GM18873 (cell line): ENCODE measurements around the gene MYO7A.

Source experiments
- ATAC-seq: cut with Tn5 transposase; IDR thresholded peaks from one replicate; pipeline ENCODE4 v1.9.1; 2021; ENCODE audit warnings: mild to moderate bottlenecking, moderate library complexity, moderate number of reproducible peaks; ENCODE audit not compliant: unreplicated experiment, low FRiP score

Gene MYO7A

DNA sequence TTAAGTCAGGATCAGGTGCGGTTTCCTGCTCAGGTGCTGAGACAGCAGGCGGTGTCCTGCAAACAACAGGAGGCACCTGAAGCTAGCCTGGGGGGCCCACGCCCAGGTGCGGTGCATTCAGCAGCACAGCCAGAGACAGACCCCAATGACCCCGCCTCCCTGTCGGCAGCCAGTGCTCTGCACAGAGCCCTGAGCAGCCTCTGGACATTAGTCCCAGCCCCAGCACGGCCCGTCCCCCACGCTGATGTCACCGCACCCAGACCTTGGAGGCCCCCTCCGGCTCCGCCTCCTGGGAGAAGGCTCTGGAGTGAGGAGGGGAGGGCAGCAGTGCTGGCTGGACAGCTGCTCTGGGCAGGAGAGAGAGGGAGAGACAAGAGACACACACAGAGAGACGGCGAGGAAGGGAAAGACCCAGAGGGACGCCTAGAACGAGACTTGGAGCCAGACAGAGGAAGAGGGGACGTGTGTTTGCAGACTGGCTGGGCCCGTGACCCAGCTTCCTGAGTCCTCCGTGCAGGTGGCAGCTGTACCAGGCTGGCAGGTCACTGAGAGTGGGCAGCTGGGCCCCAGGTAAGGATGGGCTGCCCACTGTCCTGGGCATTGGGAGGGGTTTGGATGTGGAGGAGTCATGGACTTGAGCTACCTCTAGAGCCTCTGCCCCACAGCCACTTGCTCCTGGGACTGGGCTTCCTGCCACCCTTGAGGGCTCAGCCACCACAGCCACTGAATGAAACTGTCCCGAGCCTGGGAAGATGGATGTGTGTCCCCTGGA, at the start of gene MYO7A:
TSS of gene MYO7A (plus strand) at position 327 of the 772 bp plus-strand sequence. CDS start 2,389 bp downstream, outside the sequence.
- ATAC-seq, result no peak

DNA sequence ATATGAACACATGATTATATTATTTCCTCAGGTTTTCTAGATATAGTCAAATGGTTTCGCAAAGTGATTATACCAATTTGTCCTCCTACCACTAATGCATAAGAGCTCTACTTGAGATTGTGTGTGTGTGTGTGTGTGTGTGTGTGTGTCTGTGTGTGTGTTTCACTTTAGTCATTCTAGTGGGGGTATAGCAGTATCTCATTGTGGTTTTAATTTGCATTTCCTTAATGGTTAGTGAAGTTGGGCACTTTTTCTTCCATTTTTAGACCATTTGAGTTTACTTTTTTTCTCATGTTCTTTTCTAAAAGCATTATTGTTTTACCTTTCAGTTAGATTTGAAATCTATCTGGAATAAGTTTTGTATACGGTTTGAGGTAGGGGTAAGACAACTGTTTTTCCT, 48.4 kb upstream of the MYO7A start:
- no peak for ATAC-seq

DNA sequence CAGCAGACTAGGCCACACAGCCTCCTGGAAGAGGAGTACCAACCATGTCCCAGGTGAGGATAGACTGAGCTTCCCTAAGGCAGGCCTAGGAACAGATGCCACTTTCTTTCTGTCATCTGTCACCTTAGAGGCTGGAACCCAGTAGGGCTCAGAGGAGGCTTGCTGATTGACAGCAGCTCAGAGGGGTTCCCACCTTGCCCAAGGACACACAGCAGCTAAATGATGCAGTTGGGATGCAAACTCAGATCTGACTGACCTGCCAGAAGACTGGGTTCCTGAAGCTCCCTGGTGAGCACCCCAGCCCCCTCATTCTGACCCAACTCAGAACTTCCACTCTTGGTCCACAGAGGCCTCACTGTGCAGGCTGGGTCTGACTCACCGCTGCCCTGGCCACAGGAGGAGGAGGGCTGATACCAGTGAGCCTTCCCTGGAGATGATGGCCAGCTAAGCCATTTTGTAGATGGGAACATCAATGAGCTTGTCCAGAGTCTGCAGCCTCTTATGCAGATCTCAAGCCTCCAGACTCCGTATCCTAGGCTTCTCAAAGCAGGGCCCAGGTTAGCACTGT, 47.3 kb upstream of the MYO7A start:
- ATAC-seq, result no peak

DNA sequence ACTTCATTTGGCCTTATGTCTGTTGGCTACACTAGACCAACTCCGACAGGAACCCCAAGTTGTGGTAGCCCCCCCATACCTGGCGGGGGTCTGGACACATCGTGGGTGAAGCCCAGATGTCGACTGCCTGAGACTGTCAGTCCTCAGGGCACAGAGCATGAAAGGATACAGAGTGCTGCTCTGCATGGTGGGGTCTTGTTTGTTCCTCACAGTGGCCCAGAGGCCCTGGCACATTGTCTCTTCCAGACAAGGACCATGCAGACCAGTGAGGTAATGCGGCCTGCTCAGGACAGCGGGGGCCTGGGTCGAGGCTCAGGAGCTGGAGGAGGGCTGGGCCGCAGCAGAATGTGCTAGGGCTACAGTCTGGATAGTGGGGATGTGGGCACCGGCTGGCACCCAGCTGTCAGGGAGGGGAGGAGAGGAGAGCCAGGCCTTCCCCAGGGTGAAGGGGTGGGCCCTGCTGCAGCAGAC, 46.6 kb upstream of the MYO7A start:
- ATAC-seq, result no peak

DNA sequence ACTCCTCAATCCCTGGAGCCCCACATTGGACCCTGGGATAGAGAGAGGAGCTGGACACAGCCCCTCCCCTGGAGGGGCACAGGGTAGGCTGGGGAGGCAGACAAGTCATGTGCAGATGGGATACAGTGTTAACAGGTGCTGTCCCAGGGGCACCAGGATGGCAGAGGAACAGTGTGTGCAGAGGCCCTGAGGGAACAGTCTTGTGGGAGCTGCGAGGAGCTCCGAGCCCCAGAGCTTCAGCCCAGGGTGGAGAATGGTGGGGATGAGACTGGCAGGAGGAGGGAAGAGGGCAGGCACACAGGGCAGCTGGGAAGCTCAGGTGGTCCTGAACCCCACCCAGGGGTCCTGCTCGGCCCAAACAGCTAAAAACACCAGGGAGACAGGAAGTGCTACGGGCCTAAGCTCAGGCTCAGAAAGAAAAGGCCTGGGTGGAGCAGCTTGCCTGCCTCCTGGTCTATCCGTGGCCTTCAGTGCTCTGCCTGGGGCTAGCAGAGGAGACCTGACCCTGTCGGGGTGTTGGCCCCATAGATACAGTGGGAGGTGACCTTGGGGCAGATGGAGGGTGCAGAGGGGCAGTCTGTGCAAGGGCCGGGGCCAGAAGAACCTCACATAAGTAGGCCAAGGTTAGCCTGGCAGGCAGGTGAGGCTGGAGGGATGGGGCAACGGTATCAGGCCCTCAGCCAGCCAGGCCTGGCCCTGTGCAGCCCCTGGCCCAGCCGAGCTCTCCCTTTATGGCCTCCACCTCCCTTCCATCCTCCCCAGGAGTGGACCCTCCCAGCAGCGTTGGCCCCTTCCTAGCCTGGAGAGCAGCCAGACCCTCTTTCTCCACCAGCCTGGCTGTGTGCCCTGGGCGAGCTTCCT, 45.8 kb upstream of the MYO7A start:
- no peak for ATAC-seq

DNA sequence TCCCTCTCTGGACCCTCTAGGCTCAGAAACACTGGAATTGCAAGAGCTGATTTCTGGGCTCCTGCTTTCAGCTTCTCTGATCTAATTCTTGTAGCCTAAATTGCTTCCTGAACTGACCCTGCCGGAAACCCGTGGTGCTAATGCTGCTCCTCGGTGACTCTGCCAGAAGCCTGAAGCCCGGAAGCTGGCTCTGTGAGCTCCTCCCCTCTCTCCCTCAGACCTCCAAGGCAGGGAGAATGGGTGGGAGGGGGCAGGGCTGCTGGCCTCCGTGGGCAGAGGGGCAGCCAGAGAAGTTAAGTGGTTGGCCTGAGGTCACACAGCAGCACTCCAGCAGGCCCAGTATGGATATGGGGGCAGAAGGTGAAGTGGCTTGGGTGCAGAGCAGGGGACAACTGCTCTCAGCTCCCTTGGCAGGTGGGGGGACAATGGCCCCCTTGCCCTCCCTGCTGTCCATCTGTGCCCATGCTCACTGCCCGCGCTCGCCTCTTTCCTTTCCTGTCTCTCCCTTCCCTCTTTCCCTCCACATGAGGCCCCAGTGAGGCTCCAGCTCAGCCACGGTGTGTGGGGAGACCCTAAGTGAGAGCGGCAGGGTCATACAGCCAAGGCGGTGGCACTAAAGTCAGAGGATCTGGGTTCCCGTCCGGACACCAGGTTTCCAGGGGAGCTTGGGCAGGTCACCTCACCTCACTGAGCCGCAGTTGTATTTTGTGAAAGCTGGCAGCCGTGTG, 45.0 kb upstream of the MYO7A start:
- ATAC-seq, result no peak

DNA sequence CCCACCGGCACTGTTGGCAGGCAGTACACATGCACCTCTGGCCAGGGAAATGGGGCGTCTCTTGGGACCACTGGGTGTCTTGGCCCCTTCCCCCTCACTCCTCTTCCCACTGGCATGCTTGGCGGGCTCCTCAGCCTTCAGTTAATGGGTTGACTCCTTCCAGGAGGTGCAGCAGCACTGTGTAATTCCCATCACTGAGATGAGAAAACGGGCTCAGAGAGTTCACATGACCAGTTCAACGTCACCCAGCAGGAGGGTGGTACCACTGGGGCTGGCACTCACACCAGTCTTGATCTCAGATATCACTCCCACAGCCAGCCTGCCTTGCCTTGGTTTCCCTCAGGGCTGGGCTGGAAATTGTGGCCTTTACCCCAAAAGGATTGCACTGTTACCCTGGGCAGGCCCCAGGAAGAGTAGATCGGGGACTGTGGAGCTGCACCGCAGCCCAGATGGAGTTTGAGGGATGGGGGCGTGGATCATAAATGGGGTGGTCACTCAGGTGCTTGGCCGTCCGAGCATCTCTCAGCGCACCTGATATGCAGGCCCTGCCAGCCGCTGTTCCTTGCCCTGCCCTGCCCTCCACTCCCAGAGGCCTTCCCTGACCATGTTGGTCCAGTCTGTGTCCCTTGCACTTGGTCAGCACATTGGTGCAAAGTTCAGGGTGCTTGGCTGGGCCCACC, 44.3 kb upstream of the MYO7A start:
- no peak for ATAC-seq

DNA sequence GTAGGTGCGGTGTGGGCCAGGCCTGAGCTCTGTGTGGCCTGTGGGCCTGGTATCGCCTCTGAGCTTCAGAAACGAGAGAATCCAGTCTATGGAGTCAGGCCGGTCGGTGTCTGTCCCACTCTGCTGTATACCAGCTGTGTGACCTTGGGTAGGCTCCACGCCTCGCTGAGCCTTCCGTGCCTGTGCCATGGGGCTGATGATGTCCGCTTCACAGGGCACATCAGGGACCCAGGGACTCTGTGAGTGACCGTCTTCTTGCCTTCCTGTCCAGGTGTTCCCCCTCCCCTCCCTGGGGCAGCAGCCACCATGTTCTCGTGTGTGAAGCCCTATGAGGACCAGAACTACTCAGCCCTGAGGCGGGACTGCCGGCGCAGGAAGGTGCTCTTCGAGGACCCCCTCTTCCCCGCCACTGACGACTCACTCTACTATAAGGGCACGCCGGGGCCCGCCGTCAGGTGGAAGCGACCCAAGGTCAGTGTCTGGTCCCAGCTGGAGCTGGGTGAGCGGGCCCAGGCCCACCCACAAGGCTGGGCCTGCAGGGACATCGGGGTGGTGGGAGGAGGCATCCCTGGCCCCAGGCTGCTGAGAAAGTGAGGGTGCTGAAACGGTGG, 43.4 kb upstream of the MYO7A start:
- no peak for ATAC-seq

DNA sequence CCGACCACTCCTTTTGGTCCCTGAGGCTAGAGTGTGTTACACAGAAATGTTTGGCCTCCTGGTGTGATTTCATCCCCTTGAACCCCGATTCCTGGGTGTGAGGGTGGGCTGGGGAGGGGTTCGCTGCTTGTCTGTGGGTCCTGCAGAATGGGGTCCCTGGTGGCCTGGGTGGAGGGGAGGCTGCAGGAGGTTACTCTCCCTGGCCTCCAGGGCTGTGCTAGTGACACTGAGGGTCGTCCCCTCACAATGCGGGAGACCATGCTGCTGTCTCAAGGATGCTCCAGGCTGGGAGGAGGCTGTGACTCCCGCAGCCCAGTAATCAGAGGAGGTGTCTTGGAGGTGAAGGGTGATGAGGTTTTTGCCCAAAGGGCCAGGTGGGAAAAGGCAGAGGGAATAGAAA, 42.4 kb upstream of the MYO7A start:
- ATAC-seq, result no peak

DNA sequence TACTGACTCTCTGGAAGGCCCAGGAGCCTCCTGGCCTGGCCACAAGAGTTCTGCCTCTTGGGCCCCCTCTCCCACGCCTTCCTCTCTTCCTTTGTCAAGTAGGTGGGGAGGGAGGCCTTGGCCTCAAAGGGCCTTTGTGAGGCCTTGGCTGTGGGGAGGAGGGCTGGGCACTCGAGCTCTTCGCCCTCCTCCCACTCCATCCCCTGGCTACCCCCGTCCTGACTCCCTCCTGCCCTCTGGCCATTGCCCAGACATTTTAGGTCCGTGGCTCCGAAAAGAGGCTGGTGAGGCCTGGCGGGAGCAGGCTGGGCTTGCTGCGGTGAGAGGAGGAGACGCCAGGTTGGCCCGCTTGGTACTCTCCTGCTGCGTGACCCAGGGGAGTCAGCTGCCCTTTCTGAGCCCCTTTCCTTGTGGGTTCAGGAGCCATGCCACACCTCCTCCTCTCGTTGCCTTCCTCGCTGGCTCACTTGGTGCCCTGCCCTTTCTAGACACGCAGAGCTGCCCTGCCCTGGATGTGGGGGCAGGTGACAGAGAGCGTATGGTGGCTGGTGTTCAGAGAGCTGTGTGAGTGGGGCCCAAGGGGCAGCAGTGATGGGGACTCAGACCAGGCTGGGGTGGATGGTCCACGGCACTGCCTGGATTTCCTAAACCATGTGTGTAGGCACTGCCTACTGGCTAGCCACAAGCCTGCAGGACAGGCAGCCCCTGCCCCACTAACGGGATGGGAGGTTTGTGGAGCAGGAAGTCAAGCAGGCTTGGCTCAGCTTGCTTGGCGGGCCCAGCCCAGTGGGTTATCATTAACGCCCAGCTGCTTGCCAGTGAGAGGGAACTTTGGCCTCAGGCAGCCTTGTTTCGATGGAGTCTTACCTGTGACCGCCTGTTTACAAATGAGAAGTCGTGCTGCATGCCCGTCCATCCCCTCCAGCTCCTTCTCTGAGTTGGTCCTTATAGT, 41.2 kb upstream of the MYO7A start:
- ATAC-seq, result no peak

DNA sequence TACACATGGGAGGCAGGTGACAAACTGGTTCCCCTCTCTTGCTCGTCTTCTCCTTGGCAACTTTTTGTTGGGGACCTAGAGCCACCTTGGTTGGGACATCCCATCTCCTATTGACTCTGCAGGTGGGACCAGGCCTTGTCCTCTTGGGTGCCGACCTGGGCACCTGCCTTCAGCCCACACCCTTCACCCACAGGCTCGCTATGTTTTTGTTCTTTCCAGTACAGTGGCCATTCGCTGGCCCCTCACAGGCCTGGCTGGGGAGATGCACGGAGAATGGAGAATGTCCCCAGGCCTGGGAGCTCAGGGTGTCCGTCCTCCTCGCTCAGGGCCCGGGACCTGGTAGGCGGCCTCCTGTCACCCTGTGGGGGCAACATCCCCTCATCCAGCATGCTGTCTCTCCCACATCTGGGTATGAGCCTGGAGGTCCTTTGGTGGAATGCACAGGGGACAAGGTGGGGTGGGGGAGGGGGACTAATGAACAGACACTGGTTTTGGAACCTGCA, 40.3 kb upstream of the MYO7A start:
- no peak for ATAC-seq

DNA sequence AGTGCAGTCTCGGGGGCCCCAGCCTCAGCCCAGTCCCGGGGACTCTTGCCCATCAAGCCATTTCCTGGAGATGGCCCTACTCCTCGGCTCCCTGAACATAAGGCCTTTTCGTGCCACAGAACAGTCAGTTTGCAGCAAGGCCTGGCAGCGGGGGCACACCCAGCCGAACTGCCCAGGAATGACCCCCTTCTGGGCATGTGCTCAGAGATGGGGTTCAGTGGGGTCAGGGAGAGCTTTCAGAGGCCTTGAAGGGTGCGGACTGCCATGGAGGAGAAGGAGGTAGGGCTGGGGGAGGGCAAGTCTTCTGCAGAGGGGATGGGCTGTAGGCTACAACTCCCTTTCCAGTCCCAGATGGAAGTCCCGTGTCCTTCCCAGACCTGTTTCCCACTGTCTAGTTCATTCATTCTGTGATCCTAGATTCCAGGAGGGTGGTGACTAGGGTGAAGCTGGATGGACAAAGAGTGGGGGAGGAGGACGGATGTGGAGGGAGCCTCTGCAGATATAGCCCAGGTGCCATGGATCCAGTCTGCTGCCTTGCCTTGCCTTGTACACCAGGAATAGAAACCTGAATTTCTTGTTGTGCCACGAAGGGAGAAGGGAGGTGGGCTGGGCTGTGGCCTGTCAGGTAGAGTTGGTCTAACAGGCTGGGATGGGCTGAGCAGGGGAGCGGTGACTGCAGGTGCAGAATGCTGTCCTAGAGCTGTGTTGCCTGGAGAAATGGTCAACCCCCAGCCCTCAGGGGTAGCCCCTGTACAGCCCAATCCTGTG, 39.6 kb upstream of the MYO7A start:
- no peak for ATAC-seq

DNA sequence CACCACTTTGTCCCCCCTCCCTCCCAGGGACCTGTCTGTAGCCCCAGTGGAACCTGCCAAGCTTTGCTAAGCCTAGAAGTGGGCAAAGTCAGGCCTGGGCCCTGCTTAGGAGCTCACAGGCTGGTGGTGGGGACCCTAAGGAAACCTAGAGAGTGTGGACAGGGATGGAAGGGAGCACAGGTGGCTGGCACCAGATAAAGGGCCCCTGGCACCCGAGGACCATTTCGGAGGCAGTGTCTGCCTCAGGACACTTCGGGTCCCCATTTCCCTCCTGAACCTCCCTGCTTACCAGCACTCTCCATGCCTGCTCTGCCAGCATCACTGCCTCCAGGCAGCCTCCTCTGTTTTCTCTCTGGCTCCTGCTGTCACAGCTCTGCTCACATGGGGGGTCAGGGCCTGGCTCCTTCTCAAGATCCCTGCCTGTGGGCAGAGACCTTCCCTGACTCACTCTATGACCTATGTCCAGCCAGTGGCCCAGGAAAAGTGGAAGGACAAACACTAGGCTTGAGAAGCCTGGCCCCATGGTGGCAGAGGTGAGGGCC, 39.0 kb upstream of the MYO7A start:
- no peak for ATAC-seq

DNA sequence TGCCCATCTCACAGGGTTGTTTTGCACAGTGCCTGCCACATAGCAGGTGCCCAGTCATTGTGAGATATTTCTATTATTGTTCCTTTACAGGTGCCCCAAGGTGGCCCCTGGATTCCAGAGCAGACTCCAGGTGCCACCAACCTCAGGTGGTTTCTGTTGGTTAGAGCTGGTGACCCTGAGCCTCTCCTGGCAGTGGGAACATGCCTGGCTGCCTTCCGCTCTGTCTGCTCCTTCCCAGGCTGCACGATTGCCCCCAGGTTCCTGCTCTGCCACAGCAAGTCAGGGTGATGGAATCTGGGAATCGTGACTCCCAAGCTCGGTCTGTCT, 38.0 kb upstream of the MYO7A start:
- ATAC-seq, result no peak

DNA sequence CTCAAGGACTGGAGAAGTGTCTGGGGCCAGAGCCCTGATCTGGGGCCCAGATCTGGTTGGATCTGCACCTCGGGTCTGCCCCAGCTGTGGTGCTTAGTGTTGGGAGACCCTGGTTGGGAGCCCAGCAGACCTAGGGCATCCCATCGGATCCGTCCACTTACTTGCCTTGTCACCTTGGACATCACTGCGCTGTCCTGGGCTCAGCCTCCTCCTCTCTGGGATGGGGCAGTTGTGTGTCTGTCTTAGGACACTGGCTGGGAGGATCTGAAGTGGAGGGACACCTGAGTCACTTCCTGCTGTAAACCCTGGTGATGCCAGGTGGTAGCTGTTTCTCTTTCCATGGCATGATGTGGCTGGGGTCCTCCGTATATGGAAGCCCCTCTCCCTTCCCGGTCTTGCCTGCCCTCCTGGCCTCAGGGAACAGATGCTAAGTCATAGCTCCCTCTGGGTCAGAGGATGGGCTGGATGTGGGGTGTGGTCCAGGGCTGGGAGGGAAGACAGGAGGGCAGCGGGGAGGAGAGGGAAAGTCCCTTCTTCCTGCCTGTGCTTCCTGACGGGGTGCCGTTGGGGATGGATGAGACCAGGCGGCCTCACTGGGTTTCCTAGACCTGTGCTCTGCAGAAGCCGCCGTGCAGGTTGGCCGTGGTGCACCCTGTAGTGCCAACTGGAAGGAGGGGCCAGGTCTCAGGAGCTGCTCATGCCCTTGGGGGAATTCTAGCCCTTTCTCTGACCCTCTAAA, 37.5 kb upstream of the MYO7A start:
- ATAC-seq, result no peak

DNA sequence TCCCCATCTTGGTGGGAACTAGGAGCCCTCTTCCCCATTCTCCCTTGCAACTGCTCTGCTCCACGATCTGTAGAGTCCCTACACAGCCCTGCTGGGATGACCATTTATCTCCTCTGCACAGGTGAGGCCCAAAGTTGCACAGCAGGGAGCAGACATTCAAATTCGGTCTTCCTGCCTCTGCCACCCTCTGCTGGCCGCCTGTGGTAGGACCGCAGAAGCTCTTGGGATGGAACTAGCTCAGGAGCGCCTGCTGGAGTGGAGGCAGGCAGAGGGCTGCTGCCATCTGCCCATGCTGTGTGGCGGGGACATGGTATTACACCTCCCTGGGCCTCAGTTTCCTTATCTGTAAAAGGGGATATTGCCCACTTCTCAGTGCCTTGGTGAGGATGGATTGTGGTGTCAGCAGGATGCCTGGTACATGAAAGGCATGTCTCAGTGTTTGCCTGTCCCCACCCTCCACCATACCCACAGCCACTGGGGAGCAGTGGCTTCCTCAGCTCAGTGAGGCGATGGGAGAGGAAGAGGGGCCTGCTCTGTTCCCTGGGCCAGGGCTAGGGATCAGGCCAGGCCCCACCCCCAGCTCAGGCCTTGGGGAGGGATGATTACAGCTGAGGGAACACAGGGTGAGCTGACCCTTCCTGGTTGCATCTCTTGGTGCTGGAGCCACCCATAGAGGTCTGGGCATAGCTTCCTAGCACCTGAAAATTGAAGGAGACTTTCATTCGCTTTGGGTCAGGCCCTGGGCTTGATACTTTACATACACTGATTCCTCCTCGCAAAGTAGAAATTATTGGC, 36.7 kb upstream of the MYO7A start:
- ATAC-seq, result no peak
